DOHH2 (cell line): ENCODE results near the gene PTPA.

Experiments
- H3F3A ChIP-seq: fragments of 200-600 bp; sonication (generic), shearing (Covaris generic); 2 replicates; pipeline ENCODE4 v1.6.0; 2016; ENCODE audit warnings: antibody characterized with exemption, mild to moderate bottlenecking; ENCODE audit not compliant: control insufficient read depth, insufficient read depth
- H3K27ac ChIP-seq: fragments of 200-600 bp; sonication (generic); 2 replicates; pipeline ENCODE4 v1.5.1; 2014; ENCODE audit warnings: low read depth, mild to moderate bottlenecking, low read length, moderate library complexity
- H3K27me3 ChIP-seq: fragments of 200-600 bp; sonication (generic); 2 replicates; pipeline ENCODE4 v1.6.1; 2014; ENCODE audit warnings: mild to moderate bottlenecking, low read length, mixed read lengths; ENCODE audit not compliant: control insufficient read depth
- H3K36me3 ChIP-seq: fragments of 200-600 bp; sonication (generic); 2 replicates; pipeline ENCODE4 v1.6.1; 2014; ENCODE audit warnings: mild to moderate bottlenecking, low read length, moderate library complexity, mixed read lengths; ENCODE audit not compliant: control insufficient read depth
- H3K4me1 ChIP-seq: fragments of 200-600 bp; sonication (generic); 2 replicates; pipeline ENCODE4 v1.6.1; 2014; ENCODE audit warnings: mild to moderate bottlenecking, low read length, mixed read lengths; ENCODE audit not compliant: control insufficient read depth
- H3K4me2 ChIP-seq: fragments of 200-600 bp; sonication (generic); 2 replicates; pipeline ENCODE4 v1.6.0; 2014; ENCODE audit warnings: mild to moderate bottlenecking, low read length, moderate library complexity
- H3K4me3 ChIP-seq: fragments of 200-600 bp; sonication (generic); 2 replicates; pipeline ENCODE4 v1.5.1; 2014; ENCODE audit warnings: mild to moderate bottlenecking, low read length, mixed read lengths
- H3K79me2 ChIP-seq: fragments of 200-600 bp; sonication (generic); 2 replicates; pipeline ENCODE4 v1.6.1; 2014; ENCODE audit warnings: mild to moderate bottlenecking, low read length, mixed read lengths; ENCODE audit not compliant: control insufficient read depth
- H3K9me2 ChIP-seq: fragments of 200-600 bp; sonication (generic); replicated peaks from 2 replicates; pipeline ENCODE4 v1.6.1; 2014; ENCODE audit warnings: mild to moderate bottlenecking, low read length, mixed read lengths; ENCODE audit not compliant: control insufficient read depth
- H3K9me3 ChIP-seq: fragments of 200-600 bp; sonication (generic); 2 replicates; pipeline ENCODE4 v1.6.1; 2014; ENCODE audit warnings: antibody characterized with exemption, low read length, mixed read lengths; ENCODE audit not compliant: control insufficient read depth, insufficient read depth
- H4K20me1 ChIP-seq: fragments of 200-600 bp; sonication (generic); 2 replicates; pipeline ENCODE4 v1.6.0; 2014; ENCODE audit warnings: low read depth, mild to moderate bottlenecking, antibody characterized with exemption, low read length, moderate library complexity; ENCODE audit not compliant: control insufficient read depth, insufficient read depth
- CTCF ChIP-seq: fragments of 200-600 bp; sonication (generic); IDR thresholded peaks from one replicate; pipeline ENCODE4 v1.5.1; 2014; ENCODE audit warnings: antibody characterized with exemption, mild to moderate bottlenecking, low read depth, low read length; ENCODE audit not compliant: poor library complexity, severe bottlenecking
- EZH2phosphoT487 ChIP-seq: fragments of 200-600 bp; sonication (generic); IDR thresholded peaks from 2 replicates; pipeline ENCODE4 v1.6.1; 2017; ENCODE audit warnings: borderline replicate concordance, mild to moderate bottlenecking, antibody characterized with exemption, low read length, moderate library complexity, mixed read lengths

Gene PTPA

GRCh38 chr9:129107651-129108050, 3.6 kb upstream of the PTPA start:
- TF ChIP-seq CTCF (no peak), EZH2phosphoT487 (no peak)
- peaks cover 8% of the 10 kb centered on the region for H3K27me3 ChIP-seq
- H3K4me1 ChIP-seq, result peaks cover 9% of the 10 kb centered on the region
- H3K9me3 ChIP-seq, result no peaks in the 10 kb centered on the region
- no peaks in the 10 kb centered on the region for H3K9me2 ChIP-seq
- no peak overlapping the region for H3K4me3 ChIP-seq
- no peaks in the 10 kb centered on the region for H3K36me3 ChIP-seq
- peaks cover 14% of the 10 kb centered on the region for H3K79me2 ChIP-seq
- no peaks in the 10 kb centered on the region for H4K20me1 ChIP-seq
- H3K4me2 ChIP-seq, result no peak overlapping the region
- H3F3A ChIP-seq, result no peaks in the 10 kb centered on the region; the same call in 1 of the 2 replicates
- no peak overlapping the region for H3K27ac ChIP-seq

- Histone ChIP-seq H4K20me1 (no peaks in the 10 kb centered on the region), H3K9me2 (no peaks in the 10 kb centered on the region), H3K27ac (no peak overlapping the region), H3K79me2 (peaks cover 19% of the 10 kb centered on the region), H3K4me3 (no peak overlapping the region), H3F3A (no peaks in the 10 kb centered on the region; the same call in 1 of the 2 replicates), H3K4me1 (peaks cover 15% of the 10 kb centered on the region), H3K4me2 (no peak overlapping the region), H3K27me3 (peaks cover 7% of the 10 kb centered on the region; the same call in 1 of the 2 replicates), H3K36me3 (no peaks in the 10 kb centered on the region), H3K9me3 (no peaks in the 10 kb centered on the region)
- TF ChIP-seq EZH2phosphoT487 (no peak), CTCF (no peak)
Measured at GRCh38 chr9:129108083-129108804, 3.0 kb upstream of the PTPA start.

- TF ChIP-seq CTCF, result no peak
- TF ChIP-seq EZH2phosphoT487, result no peak
- H3K4me3 ChIP-seq, result no peak overlapping the region
Measured at GRCh38 chr9:129108805-129109536, 2.2 kb upstream of the PTPA start.

More at GRCh38 chr9:129108805-129109536, 2.2 kb upstream of the PTPA start:
- Histone ChIP-seq H3K79me2 (peaks cover 27% of the 10 kb centered on the region), H3K27me3 (peaks cover 7% of the 10 kb centered on the region; the same call in 1 of the 2 replicates), H3K27ac (no peak overlapping the region), H3K36me3 (no peaks in the 10 kb centered on the region), H3F3A (peaks cover 2% of the 10 kb centered on the region; the same call in 1 of the 2 replicates), H4K20me1 (no peaks in the 10 kb centered on the region), H3K4me2 (no peak overlapping the region), H3K9me2 (no peaks in the 10 kb centered on the region), H3K9me3 (no peaks in the 10 kb centered on the region), H3K4me1 (peaks cover 22% of the 10 kb centered on the region)
